Endothelial cell of umbilical vein (primary cell): ENCODE results near the gene ATP2B2. TPM values are rescaled to one million over a fixed set of nuclear protein-coding genes. Genes with fewer than 3 reads are reported as not detected.

ENCODE experiments used
- BruUV-seq: library from RNA; stranded (reverse); fragments of 400-500 nt; replicated peaks from 2 replicates; lab custom pipeline; 2021; lab: Mats Ljungman, UMichigan
- CTCF ChIA-PET: fragments of 300-600, 350-600 bp; sonication (Branson Sonifier 250); formaldehyde crosslinking; loops from one replicate; lab custom pipeline; 2021; ENCODE audit warnings: antibody characterized with exemption, inconsistent platforms; lab: Charles Lee
- POLR2A ChIA-PET: fragments of 300-600, 350-600 bp; sonication (Branson Sonifier 250); formaldehyde crosslinking; loops from one replicate; lab custom pipeline; 2021; ENCODE audit warnings: antibody characterized with exemption, inconsistent platforms; lab: Charles Lee
- DNase-seq: peaks from one replicate; pipeline ENCODE4 v3.0.0-alpha.2; 2011; ENCODE audit warnings: low read depth, low spot score
- FAIRE-seq: peaks from 2 replicates; lab custom pipeline; 2011; peaks lifted over from hg19 to GRCh38; lab: Jason Lieb, UNC
- H2AFZ ChIP-seq: 2 replicates; pipeline ENCODE4 v1.6.0; 2012; ENCODE audit warnings: low read depth, low read length, control low read depth, inconsistent platforms
- H3K27ac ChIP-seq: 2 replicates; pipeline ENCODE4 v1.5.1; 2011; ENCODE audit warnings: low read depth, mild to moderate bottlenecking, control low read depth, low read length, moderate library complexity; ENCODE audit not compliant: insufficient read depth
- H3K27me3 ChIP-seq, 2 experiments: 2 replicates each; pipeline versions ENCODE4 v1.6.0 to v1.6.1; 2011; ENCODE audit warnings: low read length in 2 of 2, mixed read lengths in 1 of 2; ENCODE audit not compliant: control insufficient read depth in 2 of 2, insufficient read depth in 2 of 2
- H3K36me3 ChIP-seq, 2 experiments: 2 replicates in 1 of 2; 3 replicates in 1 of 2; pipeline ENCODE4 v1.5.1; 2011; ENCODE audit warnings: low read length in 2 of 2, mild to moderate bottlenecking in 1 of 2, moderate library complexity in 1 of 2; ENCODE audit not compliant: control insufficient read depth in 2 of 2, insufficient read depth in 2 of 2; ENCODE audit errors: extremely low read depth in 1 of 2
- H3K4me1 ChIP-seq: 3 replicates; pipeline ENCODE4 v1.5.1; 2011; ENCODE audit warnings: mild to moderate bottlenecking, low read length; ENCODE audit not compliant: control insufficient read depth, insufficient read depth; ENCODE audit errors: extremely low read depth
- H3K4me2 ChIP-seq: 2 replicates; pipeline ENCODE4 v1.6.1; 2011; ENCODE audit warnings: low read length, control low read depth, mixed read lengths; ENCODE audit not compliant: insufficient read depth
- H3K4me3 ChIP-seq, 3 experiments: fragments of 200-600 bp in 1 of 3; sonication (generic), shearing (Covaris generic) in 1 of 3; replicated peaks in 1 of 3; 2 replicates each; pipeline ENCODE4 v1.5.1; 2011 to 2016; ENCODE audit warnings: control low read depth in 3 of 3, low read length in 3 of 3, mild to moderate bottlenecking in 2 of 3, inconsistent platforms in 1 of 3, low read depth in 1 of 3, moderate library complexity in 1 of 3; ENCODE audit not compliant: insufficient read depth in 1 of 3
- H3K79me2 ChIP-seq: 2 replicates; pipeline ENCODE4 v1.6.0; 2012; ENCODE audit warnings: low read length, inconsistent platforms; ENCODE audit not compliant: control insufficient read depth, insufficient read depth
- H3K9ac ChIP-seq: replicated peaks from 2 replicates; pipeline ENCODE3; 2011; ENCODE audit warnings: low read length, control low read depth; ENCODE audit not compliant: insufficient read depth; ENCODE audit errors: extremely low read depth
- H3K9me1 ChIP-seq: replicated peaks from 3 replicates; pipeline ENCODE4 v1.6.0; 2011; ENCODE audit warnings: mild to moderate bottlenecking, low read length; ENCODE audit not compliant: control insufficient read depth, insufficient read depth; ENCODE audit errors: extremely low read depth
- H3K9me3 ChIP-seq: replicated peaks from 2 replicates; pipeline ENCODE4 v1.5.1; 2012; ENCODE audit warnings: low read length, inconsistent platforms; ENCODE audit not compliant: control insufficient read depth, insufficient read depth
- H4K20me1 ChIP-seq: replicated peaks from 2 replicates; pipeline ENCODE3; 2011; ENCODE audit warnings: mild to moderate bottlenecking, low read length; ENCODE audit not compliant: control insufficient read depth, insufficient read depth; ENCODE audit errors: extremely low read depth
- EZH2 ChIP-seq: IDR thresholded peaks from 2 replicates; pipeline ENCODE4 v1.6.1; 2012; ENCODE audit warnings: borderline replicate concordance, low read depth, mild to moderate bottlenecking, moderate library complexity, low read length, inconsistent platforms; ENCODE audit not compliant: severe bottlenecking
- FOS ChIP-seq: IDR thresholded peaks from 2 replicates; pipeline ENCODE4 v1.6.1; 2011; ENCODE audit warnings: mild to moderate bottlenecking, low read length, moderate library complexity, borderline replicate concordance; ENCODE audit not compliant: insufficient read depth
- GATA2 ChIP-seq: IDR thresholded peaks from 2 replicates; pipeline ENCODE4 v1.7.0; 2011; ENCODE audit warnings: low read depth, mild to moderate bottlenecking, moderate library complexity, mixed read lengths, low read length; ENCODE audit not compliant: insufficient read length, insufficient read depth
- JUN ChIP-seq: IDR thresholded peaks from 2 replicates; pipeline ENCODE4 v1.6.1; 2011; ENCODE audit warnings: borderline replicate concordance, low read depth; ENCODE audit not compliant: insufficient read length, insufficient read depth
- MYC ChIP-seq: IDR thresholded peaks from one replicate; pipeline ENCODE4 v1.6.1; 2011; ENCODE audit warnings: mild to moderate bottlenecking, low read depth, low read length
- POLR2A ChIP-seq: IDR thresholded peaks from 2 replicates; pipeline ENCODE4 v1.6.1; 2012; ENCODE audit warnings: low read depth, mild to moderate bottlenecking, control low read depth, low read length
- POLR2AphosphoS5 ChIP-seq: IDR thresholded peaks from 2 replicates; pipeline ENCODE4 v1.6.1; 2012; ENCODE audit warnings: low read depth, mild to moderate bottlenecking, control low read depth, low read length, moderate library complexity; ENCODE audit not compliant: insufficient read depth
- dilution Hi-C: fragments of 300-500 bp; cut with MboI; formaldehyde crosslinking; loops from one replicate; pipeline ENCODE4 v1.15.0; 2019; ENCODE audit warnings: low sequenced_read_pairs; ENCODE audit not compliant: extremely low pct_ligation_motif_present
- intact Hi-C: fragments of 100-400 bp; cut with micrococcal nuclease; formaldehyde crosslinking; loops from one replicate; pipeline ENCODE4 v1.10.0; 2022
- polyA plus RNA-seq, 4 experiments: library from polyadenylated mRNA; depleted of rRNA in 3 of 4; stranded (reverse) in 3 of 4; unstranded in 1 of 4; fragments of >200 nt; gene quantifications; 2 replicates each; pipeline versions ENCODE4 v1.2.1 to v1.2.3, GENCODE V29; 2011 to 2012; ENCODE audit warnings: missing spikeins in 1 of 4
- total RNA-seq: library from RNA; stranded (reverse); gene quantifications from 2 replicates; pipeline ENCODE4 v1.2.3, GENCODE V29; 2021
- TF ChIP-seq, protein P1 (sequence below), 2 donors: IDR thresholded peaks; 1 replicate in 1 of 2; 2 replicates in 1 of 2; pipeline ENCODE4 v1.5.1; 2011; ENCODE audit warnings: low read length in 2 of 2, mild to moderate bottlenecking in 2 of 2, moderate library complexity in 2 of 2, control low read depth in 1 of 2, inconsistent platforms in 1 of 2, low read depth in 1 of 2; ENCODE audit not compliant: insufficient read depth in 1 of 2; ENCODE audit errors: extremely low read depth in 1 of 2
- TF ChIP-seq, protein P2 (sequence below): IDR thresholded peaks from 2 replicates; pipeline ENCODE4 v1.6.1; 2011; ENCODE audit not compliant: insufficient read depth, insufficient read length

Gene ATP2B2
- total and polyA plus RNA-seq, 2 donors (not counting 3 experiments of a cell fraction or from before 2014, with no cell fraction given), result not detected

DNA sequence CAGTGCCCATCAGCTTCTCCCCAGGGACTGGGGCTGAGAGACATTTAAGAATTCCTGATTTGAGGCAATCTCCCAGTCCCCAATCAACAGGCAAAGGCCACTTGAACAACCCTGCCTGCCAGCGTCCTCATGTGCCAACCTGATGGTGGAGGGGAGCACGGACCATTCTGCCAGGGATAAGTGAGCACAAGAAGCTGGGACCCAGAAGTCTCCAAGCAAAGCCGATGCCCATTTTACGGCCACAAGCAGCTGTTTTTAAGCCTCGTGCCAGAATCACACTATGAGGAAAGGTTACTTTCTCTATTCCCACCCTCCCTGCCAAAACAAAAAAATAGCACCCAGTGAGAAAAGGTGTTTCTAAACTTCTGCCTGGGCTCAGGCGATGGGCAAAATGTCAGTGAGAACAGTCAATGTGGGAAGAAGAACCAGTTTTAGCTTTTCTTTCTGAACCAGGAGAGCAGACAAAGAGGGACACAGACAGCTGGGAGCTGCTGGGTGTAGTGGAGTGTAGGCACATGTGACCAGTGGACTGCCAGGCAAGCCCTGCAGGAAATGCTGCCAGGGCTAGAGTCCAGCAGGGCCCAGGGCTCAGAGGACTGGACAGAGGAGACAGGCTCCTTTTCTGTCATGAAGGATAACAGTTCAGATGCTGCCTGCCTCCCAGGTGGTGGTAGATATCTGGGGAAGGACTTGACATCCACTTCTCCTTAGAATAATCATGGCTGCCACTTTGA is 57.7 kb downstream of the ATP2B2 start:
- dilution Hi-C loops, result no loop called here
- Histone ChIP-seq H4K20me1 (no peaks in the 10 kb centered on the region), H3K9me1 (no peaks in the 10 kb centered on the region), H3K4me2 (no peak overlapping the region), H3K27ac (no peak overlapping the region), H3K9me3 (no peaks in the 10 kb centered on the region), H3K36me3 (no peaks in the 10 kb centered on the region), H3K79me2 (no peaks in the 10 kb centered on the region), H3K27me3 (no peaks in the 10 kb centered on the region), H3K9ac (no peak overlapping the region), H3K4me3 (no peak overlapping the region), H2AFZ (no peak overlapping the region), H3K4me1 (no peaks in the 10 kb centered on the region)
- POLR2A ChIA-PET, result no interaction called here
- BruUV-seq, result no TSS peak
- no peak for TF ChIP-seq FOS
- TF ChIP-seq POLR2A, result no peak
- TF ChIP-seq EZH2, result no peak
- TF ChIP-seq POLR2AphosphoS5, result no peak
- no peak for TF ChIP-seq MYC
- TF ChIP-seq GATA2, result no peak
- no peak for TF ChIP-seq JUN
- TF ChIP-seq, protein P1, sequence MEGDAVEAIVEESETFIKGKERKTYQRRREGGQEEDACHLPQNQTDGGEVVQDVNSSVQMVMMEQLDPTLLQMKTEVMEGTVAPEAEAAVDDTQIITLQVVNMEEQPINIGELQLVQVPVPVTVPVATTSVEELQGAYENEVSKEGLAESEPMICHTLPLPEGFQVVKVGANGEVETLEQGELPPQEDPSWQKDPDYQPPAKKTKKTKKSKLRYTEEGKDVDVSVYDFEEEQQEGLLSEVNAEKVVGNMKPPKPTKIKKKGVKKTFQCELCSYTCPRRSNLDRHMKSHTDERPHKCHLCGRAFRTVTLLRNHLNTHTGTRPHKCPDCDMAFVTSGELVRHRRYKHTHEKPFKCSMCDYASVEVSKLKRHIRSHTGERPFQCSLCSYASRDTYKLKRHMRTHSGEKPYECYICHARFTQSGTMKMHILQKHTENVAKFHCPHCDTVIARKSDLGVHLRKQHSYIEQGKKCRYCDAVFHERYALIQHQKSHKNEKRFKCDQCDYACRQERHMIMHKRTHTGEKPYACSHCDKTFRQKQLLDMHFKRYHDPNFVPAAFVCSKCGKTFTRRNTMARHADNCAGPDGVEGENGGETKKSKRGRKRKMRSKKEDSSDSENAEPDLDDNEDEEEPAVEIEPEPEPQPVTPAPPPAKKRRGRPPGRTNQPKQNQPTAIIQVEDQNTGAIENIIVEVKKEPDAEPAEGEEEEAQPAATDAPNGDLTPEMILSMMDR (IDR thresholded peaks at IDR 0.05; ENCODE audit: extremely low read depth in 1 of 2, insufficient read depth in 1 of 2, low read depth in 1 of 2, low read length in 2 of 2), result no peak
- TF ChIP-seq, protein P2, sequence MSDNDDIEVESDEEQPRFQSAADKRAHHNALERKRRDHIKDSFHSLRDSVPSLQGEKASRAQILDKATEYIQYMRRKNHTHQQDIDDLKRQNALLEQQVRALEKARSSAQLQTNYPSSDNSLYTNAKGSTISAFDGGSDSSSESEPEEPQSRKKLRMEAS, result no peak
- CTCF ChIA-PET, result interaction anchor here (1.5 kb wide), 1 partner anchor 13 kb away, joined by 3 read pairs; no protein-coding TSS in a partner anchor
- intact Hi-C loops, result no loop called here
- DNase-seq (no peak), FAIRE-seq (no peak)
